Superior temporal gyrus (tissue), 1 donor: ENCODE data around the gene TYK2.

ENCODE experiments used
- DNase-seq: peaks from one replicate; pipeline ENCODE4 v3.0.0-alpha.2; 2016; ENCODE audit errors: extremely low spot score

TYK2 gene

DNA sequence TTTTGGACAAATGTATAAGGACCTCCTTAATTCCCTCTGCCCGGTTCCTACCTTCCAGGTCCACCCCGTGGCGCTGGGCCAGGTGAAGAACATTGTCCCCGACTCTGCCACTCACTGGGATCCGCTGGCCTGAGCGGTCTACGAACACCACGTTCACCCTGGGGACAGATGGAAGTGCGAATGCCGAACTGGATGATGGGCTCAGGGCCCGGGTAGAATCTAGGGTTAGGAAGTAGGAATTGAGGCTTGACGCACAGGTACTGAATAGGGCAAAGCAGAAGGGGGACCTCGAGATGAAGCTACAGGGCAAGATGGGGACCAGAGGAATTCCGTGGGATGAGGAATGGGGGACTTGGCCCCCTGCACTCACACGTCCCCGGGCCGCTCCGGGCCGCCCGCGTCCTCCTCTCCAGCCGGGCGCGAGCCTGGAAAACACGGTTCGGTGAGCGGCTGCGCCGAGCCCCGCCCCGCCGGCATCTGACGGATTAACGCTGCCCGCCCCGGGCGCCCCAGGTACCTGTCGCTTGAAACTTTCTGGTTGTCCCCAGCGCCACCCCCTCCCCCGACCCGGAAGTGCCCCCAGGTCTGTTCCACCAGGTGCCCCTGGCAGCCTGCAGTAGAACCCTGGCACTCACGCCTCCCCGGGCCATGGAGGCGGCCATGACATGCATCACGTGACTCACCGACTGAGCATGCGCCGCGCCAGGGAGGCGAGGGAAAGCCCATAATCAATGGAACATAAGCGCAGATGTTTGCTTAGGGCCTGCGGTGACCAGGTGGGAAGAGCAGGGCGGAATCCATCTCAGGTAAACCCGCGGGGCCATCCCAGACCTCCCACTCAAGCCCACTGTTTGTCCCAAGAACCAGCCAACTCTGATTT is 64.8 kb downstream of the TYK2 start, which contains the start of gene FDX2:
FDX2 (minus strand) TSS at position 681 of the 880 bp plus-strand sequence; CDS start at position 662, 19 bp downstream.
- DNase-seq: peak; percentile 92

DNA sequence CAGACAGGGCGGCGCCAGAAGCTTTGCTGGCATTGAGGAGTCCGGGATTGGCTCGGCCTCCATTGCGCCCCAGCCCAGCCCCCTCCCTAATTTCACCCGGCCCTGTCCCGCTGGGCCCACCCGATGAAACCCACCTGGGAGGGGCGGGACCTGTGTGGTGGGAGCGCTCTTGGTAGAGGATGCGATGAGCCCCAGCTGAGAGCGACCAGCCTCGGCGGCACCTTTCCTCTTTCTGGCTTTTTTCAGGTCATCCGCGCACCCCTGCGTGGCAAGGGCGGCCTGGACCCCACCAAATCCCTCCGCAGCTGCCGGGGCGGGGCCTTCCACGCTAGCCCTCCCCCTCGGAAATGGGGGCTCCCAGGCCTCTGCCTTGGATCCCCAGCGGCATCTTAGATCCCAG is 70.9 kb downstream of the TYK2 start, which contains the start of gene ZGLP1:
ZGLP1 (minus strand) TSS at position 393 of the 400 bp plus-strand sequence.
- DNase-seq: no peak

DNA sequence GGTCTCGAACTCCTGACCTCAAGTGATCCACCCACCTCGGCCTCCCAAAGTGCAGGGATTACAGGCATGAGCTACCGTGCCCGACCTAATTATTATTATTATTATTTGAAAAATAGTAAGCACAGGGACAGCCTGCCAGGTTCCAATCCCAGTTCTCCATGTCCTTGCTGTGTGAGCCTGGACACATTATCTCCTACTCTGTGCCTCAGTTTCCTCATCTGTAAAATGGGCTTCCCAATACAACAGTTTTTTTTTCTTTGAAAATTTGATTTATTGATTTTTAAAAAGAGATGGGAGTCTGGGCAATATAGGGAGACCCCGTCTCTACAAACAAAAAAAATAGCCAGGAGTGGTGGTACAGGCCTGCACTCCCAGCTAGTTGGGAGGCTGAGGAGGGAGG is 74.0 kb downstream of the TYK2 start:
- no peak for DNase-seq

DNA sequence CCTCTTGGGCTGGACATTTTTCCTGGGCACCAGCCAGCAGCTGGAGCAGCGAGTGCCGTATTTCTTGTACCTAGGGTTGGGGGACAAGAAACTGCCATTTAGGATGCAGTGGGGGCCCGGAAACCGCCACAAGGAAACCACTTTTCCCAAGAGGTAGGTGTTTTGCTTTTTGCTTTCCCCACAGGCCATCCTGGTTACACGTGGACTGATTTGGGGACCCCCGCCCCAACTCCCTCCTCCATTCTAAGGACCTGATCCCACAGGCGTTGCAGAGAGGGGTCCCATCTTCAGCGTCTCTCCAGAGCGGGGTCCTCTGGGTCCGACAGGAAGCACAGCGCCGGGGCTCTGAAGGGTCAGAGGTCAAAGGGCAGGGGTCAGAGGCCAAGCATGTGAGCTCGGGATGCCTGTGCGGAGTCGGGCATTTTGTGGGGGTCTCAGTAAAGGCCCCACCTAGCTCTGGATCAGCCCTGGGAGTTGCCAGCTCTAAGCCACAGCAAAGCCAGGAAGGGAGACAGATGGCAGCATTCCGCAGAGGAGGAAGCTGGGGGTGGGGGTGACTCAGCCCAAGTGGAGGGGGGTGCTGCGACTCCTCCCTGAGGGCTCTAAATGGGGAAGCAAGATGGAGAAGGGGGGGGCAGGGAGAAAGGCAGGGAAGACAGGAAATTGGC is 75.1 kb downstream of the TYK2 start:
- DNase-seq: no peak
